Kasumi-1 (cell line): Measurements from ENCODE around the gene CKMT1A.

ENCODE experiments used
- DNase-seq, 2 experiments: peaks; one replicate each; lab custom pipeline; 2025; lab: John Stamatoyannopoulos, UW

The CKMT1A gene

DNA sequence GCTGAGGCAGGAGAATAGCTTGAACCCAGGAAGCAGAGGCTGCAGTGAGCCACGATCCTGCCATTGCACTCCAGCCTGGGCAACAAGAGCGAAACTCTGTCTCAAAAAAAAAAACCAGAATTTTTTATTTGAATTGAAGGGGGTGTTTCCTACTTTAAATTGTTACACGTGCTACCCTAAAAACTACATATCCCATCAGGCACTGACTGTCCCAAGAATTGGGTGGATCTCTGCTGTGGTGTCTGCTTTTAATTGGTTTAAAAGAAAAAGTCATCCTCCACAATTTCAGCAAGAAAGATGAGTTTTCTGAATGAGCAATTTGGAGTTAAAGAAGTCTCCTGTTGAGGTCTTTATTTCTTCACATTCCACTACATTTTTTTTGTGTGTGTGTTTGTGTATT, 54.7 kb downstream of the CKMT1A start:
- no peak for DNase-seq
